ENCODE measurements around the gene CD300A.

- TF ChIP-seq CTCF (IDR thresholded peaks at IDR 0.05; ENCODE audit: low read depth, low read length) (no peak), POLR2A (IDR thresholded peaks at IDR 0.05; ENCODE audit: extremely low read depth, insufficient read length) (no peak), MAX (IDR thresholded peaks at IDR 0.05; ENCODE audit: low read depth, low read length) (no peak), MYC (IDR thresholded peaks at IDR 0.05; ENCODE audit: low read depth, low read length) (no peak)
Observed at GRCh38 chr17:74531231-74531761, 64.9 kb downstream of the CD300A start, which contains the start of gene CD300LB.

Measured in NB4 (cell line).